GM12892 (cell line): ENCODE measurements around the gene EPOP.

Experiments used
- POLR2A ChIP-seq: IDR thresholded peaks from 2 replicates; pipeline ENCODE4 v1.6.1; 2011; ENCODE audit warnings: low read depth, low read length, control low read depth
- POLR2AphosphoS5 ChIP-seq: IDR thresholded peaks from 2 replicates; pipeline ENCODE4 v1.6.1; 2011; ENCODE audit warnings: low read depth, low read length, control low read depth
- TAF1 ChIP-seq: IDR thresholded peaks from 2 replicates; pipeline ENCODE4 v1.6.1; 2011; ENCODE audit warnings: low read depth, mild to moderate bottlenecking, control low read depth, low read length, borderline replicate concordance

DNA sequence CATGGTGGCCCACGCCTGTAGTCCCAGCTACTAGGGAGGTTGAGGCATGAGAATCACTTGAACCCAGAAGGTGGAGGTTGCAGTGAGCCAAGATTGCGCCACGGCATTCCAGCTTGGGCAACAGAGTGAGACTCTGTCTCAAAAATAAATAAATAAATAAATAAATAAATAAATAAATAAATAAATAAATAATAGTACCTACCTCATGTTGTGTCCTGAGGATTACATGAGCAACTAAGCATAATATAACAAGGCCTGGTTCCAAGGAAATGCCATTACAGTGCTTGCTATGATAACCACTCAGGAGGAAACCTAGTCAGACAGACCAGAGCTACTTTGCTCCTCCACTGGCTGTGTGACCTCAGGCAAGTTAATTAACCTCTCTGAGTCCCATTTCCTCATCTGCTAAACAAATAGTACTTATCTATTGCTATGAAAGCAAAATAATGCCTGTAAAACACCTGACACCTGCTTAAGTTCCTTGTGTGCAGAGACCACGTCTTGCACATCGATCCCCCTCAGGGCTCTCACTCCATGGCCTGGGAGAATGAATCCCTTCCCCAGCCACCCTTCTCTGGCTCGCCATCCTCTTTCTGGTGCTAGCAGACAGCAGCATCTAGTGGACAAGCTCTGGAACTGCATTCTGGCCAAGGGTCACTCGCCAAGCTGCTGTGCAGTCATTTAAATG lies 7.5 kb downstream of the EPOP start:
- TF ChIP-seq TAF1 (no peak), POLR2AphosphoS5 (no peak), POLR2A (no peak)
